ENCODE data around the gene PCBP3.

The PCBP3 gene

GRCh38 chr21:45982092-45982757 is 338.7 kb downstream of the PCBP3 start:
- in situ Hi-C loops (cut with HindIII; ENCODE audit: low sequenced_read_pairs), result no loop called here

GRCh38 chr21:45982758-45983648 is 339.5 kb downstream of the PCBP3 start:
- in situ Hi-C loops (cut with HindIII; ENCODE audit: low sequenced_read_pairs), result no loop called here

- in situ Hi-C loops (cut with HindIII; ENCODE audit: low sequenced_read_pairs), result no loop called here
Observed at GRCh38 chr21:45983649-45983965, 340.1 kb downstream of the PCBP3 start.

GRCh38 chr21:45983981-45984551 is 340.5 kb downstream of the PCBP3 start:
- in situ Hi-C loops (cut with HindIII; ENCODE audit: low sequenced_read_pairs), result no loop called here

GRCh38 chr21:45984584-45985095 is 341.1 kb downstream of the PCBP3 start:
- in situ Hi-C loops (cut with HindIII; ENCODE audit: low sequenced_read_pairs), result no loop called here

- in situ Hi-C loops (cut with HindIII; ENCODE audit: low sequenced_read_pairs), result no loop called here
Observed at GRCh38 chr21:45985471-45986315, 342.2 kb downstream of the PCBP3 start.

- in situ Hi-C loops (cut with HindIII; ENCODE audit: low sequenced_read_pairs), result no loop called here
Observed at GRCh38 chr21:45986316-45987051, 343.0 kb downstream of the PCBP3 start.

GRCh38 chr21:45987121-45987711 is 343.7 kb downstream of the PCBP3 start:
- in situ Hi-C loops (cut with HindIII; ENCODE audit: low sequenced_read_pairs), result no loop called here

GRCh38 chr21:45988366-45989347 is 345.1 kb downstream of the PCBP3 start:
- in situ Hi-C loops (cut with HindIII; ENCODE audit: low sequenced_read_pairs), result no loop called here

GRCh38 chr21:45989355-45990048 is 346.0 kb downstream of the PCBP3 start:
- in situ Hi-C loops (cut with HindIII; ENCODE audit: low sequenced_read_pairs), result no loop called here

GRCh38 chr21:45990049-45990711 is 346.7 kb downstream of the PCBP3 start:
- in situ Hi-C loops (cut with HindIII; ENCODE audit: low sequenced_read_pairs), result no loop called here

GRCh38 chr21:45990741-45991605 is 347.4 kb downstream of the PCBP3 start:
- in situ Hi-C loops (cut with HindIII; ENCODE audit: low sequenced_read_pairs), result no loop called here

- in situ Hi-C loops (cut with HindIII; ENCODE audit: low sequenced_read_pairs), result no loop called here
Observed at GRCh38 chr21:45991606-45992300, 348.2 kb downstream of the PCBP3 start.

All from endothelial cell of hepatic sinusoid (primary cell).